ENCODE results near the gene DLD.
"Not testable (repeated sequence)": the region's sequence is repeated elsewhere in the genome, so short reads cannot be mapped to it uniquely, and the experiment has no call there.

Gene DLD

DNA sequence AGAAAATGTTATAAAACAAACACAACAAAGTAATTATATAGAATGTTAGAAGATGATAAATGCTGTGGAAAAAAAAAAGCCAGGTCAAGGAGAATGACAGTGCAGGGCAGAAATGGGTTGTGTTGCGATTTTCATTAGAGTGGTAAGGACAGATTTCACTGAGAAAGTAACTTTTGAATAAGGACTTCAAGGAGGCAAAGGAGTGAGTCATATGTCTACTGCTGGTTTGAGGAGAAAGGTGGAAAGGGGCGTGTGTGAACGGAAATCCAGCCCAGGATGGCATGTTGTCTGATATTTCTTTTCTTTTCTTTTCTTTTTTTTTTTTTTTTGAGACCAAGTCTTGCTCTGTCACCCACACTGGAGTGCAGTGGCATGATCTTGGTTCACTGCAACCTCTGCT is 12.3 kb upstream of the DLD start:
- intact Hi-C loops (cut with DNase I; ENCODE audit: low total_unique reads): no loop called here
- no peaks in the 10 kb centered on the region for H3K4me1 ChIP-seq
- TF ChIP-seq, protein P1, sequence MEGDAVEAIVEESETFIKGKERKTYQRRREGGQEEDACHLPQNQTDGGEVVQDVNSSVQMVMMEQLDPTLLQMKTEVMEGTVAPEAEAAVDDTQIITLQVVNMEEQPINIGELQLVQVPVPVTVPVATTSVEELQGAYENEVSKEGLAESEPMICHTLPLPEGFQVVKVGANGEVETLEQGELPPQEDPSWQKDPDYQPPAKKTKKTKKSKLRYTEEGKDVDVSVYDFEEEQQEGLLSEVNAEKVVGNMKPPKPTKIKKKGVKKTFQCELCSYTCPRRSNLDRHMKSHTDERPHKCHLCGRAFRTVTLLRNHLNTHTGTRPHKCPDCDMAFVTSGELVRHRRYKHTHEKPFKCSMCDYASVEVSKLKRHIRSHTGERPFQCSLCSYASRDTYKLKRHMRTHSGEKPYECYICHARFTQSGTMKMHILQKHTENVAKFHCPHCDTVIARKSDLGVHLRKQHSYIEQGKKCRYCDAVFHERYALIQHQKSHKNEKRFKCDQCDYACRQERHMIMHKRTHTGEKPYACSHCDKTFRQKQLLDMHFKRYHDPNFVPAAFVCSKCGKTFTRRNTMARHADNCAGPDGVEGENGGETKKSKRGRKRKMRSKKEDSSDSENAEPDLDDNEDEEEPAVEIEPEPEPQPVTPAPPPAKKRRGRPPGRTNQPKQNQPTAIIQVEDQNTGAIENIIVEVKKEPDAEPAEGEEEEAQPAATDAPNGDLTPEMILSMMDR (IDR thresholded peaks at IDR 0.05): no peak
- no peak overlapping the region for H3K4me3 ChIP-seq
- H3K9me3 ChIP-seq: no peaks in the 10 kb centered on the region
- no peak for DNase-seq
- H3K27ac ChIP-seq: no peak overlapping the region
- H3K27me3 ChIP-seq: peaks cover 0 to 8% of the 10 kb centered on the region in 2 donors
- H3K36me3 ChIP-seq: no peaks in the 10 kb centered on the region

DNA sequence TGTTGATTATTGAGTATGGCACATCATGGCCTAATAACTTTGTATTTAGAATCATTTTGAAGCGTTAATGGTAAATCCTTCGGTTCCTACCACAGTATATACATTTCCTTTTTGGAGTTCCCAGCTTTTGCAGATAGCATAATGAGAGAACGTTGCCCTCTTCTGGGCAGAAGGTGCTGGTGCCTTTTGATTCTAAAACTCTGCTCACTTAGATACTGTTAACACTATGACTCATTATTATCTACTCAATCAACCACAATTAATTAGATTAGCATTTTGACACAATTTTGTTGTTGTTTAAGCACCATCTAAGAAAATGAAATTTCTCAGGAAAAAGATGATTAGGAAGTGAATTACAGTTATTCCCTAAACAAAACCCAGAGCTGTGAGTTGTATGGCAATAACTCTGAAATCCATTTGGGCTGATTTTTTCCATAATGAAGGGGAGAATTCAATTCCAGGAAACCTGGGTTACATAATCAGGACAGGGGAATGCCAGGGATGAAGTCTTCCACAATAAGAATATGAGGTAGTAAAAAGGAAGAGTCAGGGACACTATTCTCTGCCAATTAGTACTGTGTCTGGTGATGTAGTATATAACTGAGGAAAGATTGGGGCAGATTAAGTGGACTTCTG is 11.5 kb upstream of the DLD start:
- Histone ChIP-seq H3K27me3 (peaks cover 0 to 8% of the 10 kb centered on the region in 2 donors), H3K4me3 (no peak overlapping the region), H3K4me1 (no peaks in the 10 kb centered on the region), H3K27ac (no peak overlapping the region), H3K9me3 (no peaks in the 10 kb centered on the region), H3K36me3 (no peaks in the 10 kb centered on the region)
- TF ChIP-seq, protein P1 (IDR thresholded peaks at IDR 0.05): peak; percentile 47 to 55
- intact Hi-C loops (cut with DNase I; ENCODE audit: low total_unique reads): loop anchor here (10.0 kb wide), 1 partner anchor 265 kb away; no protein-coding TSS in a partner anchor
- no peak for DNase-seq

- Histone ChIP-seq H3K9me3 (no peaks in the 10 kb centered on the region), H3K27me3 (peaks cover 0 to 8% of the 10 kb centered on the region in 2 donors), H3K4me3 (no peak overlapping the region), H3K4me1 (no peaks in the 10 kb centered on the region), H3K36me3 (no peaks in the 10 kb centered on the region), H3K27ac (no peak overlapping the region)
- TF ChIP-seq, protein P1 (IDR thresholded peaks at IDR 0.05): no peak
- DNase-seq: no peak
- intact Hi-C loops (cut with DNase I; ENCODE audit: low total_unique reads): loop anchor here (10.0 kb wide), 1 partner anchor 262 kb away; no protein-coding TSS in a partner anchor
These were observed 8.2 kb upstream of the DLD start for GRCh38 chr7:107882766-107883165.

GRCh38 chr7:107884066-107884818 is 6.7 kb upstream of the DLD start:
- no peak overlapping the region for H3K27ac ChIP-seq

GRCh38 chr7:107887827-107888226 is 3.2 kb upstream of the DLD start:
- not testable (repeated sequence) for DNase-seq, H3K9me3 ChIP-seq, H3K27ac ChIP-seq, H3K27me3 ChIP-seq, H3K36me3 ChIP-seq, H3K4me3 ChIP-seq
- peaks cover 0 to 13% (median 12%) of the 10 kb centered on the region in 4 donors for H3K4me1 ChIP-seq
- intact Hi-C loops (cut with DNase I; ENCODE audit: low total_unique reads): loop anchor here (10.0 kb wide), 1 partner anchor 257 kb away; no protein-coding TSS in a partner anchor

More at GRCh38 chr7:107884066-107884818, 6.7 kb upstream of the DLD start:
- intact Hi-C loops (cut with DNase I; ENCODE audit: low total_unique reads): loop anchor here (10.0 kb wide), 1 partner anchor 261 kb away; no protein-coding TSS in a partner anchor
- Histone ChIP-seq H3K9me3 (no peaks in the 10 kb centered on the region), H3K27me3 (peaks cover 0 to 8% of the 10 kb centered on the region in 2 donors), H3K36me3 (no peaks in the 10 kb centered on the region), H3K4me3 (no peak overlapping the region), H3K4me1 (no peaks in the 10 kb centered on the region)
- TF ChIP-seq, protein P1 (IDR thresholded peaks at IDR 0.05): no peak
- DNase-seq: no peak

DNA sequence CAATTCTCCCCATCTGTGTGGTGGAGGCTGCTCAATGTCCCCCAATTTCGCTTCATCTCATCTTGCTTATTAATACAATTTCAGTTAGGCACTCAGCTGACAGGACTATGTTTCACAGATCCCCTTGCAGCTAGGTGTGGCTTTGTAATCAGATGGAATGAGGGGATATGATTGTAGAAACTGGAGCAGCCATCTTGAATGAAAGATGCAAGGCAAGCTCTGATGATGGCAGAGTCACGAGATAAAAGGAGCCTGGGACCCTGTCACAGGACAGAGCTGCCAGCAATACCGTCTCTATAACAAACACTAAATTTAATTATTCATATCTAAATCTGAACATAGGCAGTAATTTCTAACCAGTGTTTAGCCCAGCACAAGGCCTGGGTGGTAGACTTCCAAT is 991 bp upstream of the DLD start:
- Histone ChIP-seq H3K9me3 (no peaks in the 10 kb centered on the region), H3K4me1 (peaks cover 0 to 33% (median 16%) of the 10 kb centered on the region in 4 donors), H3K36me3 (peaks cover 0 to 10% (median 4%) of the 10 kb centered on the region in 3 donors), H3K4me3 (peak overlapping the region; percentile 66 to 72), H3K27me3 (no peaks in the 10 kb centered on the region), H3K27ac (peak overlapping the region; percentile 88 to 93)
- intact Hi-C loops (cut with DNase I; ENCODE audit: low total_unique reads): loop anchor here (10.0 kb wide), 2 partner anchors 145 to 255 kb away; partner anchors contain the start of gene CBLL1
- DNase-seq: no peak
- TF ChIP-seq, protein P1 (IDR thresholded peaks at IDR 0.05): no peak
